ENCODE data around the gene FAM111A. TPM values are rescaled to one million over a fixed set of nuclear protein-coding genes. Genes with fewer than 3 reads are reported as not detected.
A peak's percentile ranks its signal among the peaks of the same experiment; 100 is the strongest.

The FAM111A gene
- total and polyA plus RNA-seq, 10 of the 15 experiments (the other 5 are each of a cell fraction or from before 2014, with no cell fraction given), result 26.6 to 95.0 (median 67.5) TPM

GRCh38 chr11:59172345-59173079 is 29.9 kb downstream of the FAM111A start (continued):
- no peak for TF ChIP-seq USF2 (IDR thresholded peaks at IDR 0.05; ENCODE audit: borderline replicate concordance, low read depth, low read length)
- TF ChIP-seq IRF4 (IDR thresholded peaks at IDR 0.05; ENCODE audit: low read depth, low read length), result 0 out of 2 replicates have a peak, but pooled peaks have one; percentile 52
- no peak for TF ChIP-seq CEBPZ (IDR thresholded peaks at IDR 0.05; ENCODE audit: low read depth, low read length)
- TF ChIP-seq STAT1 (conservative IDR thresholded peaks at IDR 0.05), result no peak
- TF ChIP-seq LARP7 (IDR thresholded peaks at IDR 0.05), result peak; percentile 43
- TF ChIP-seq E4F1 (IDR thresholded peaks at IDR 0.05; ENCODE audit: borderline replicate concordance, partially characterized antibody), result no peak
- TF ChIP-seq RAD51 (IDR thresholded peaks at IDR 0.05), result no peak
- TF ChIP-seq CUX1 (IDR thresholded peaks at IDR 0.05; ENCODE audit: insufficient replicate concordance, low read depth, low read length), result no peak
- peak; percentile 26; the same call in 1 of the 2 replicates for TF ChIP-seq YY1 (IDR thresholded peaks at IDR 0.05; ENCODE audit: low read depth, low read length)
- TF ChIP-seq JUND (IDR thresholded peaks at IDR 0.05; ENCODE audit: low read depth, low read length), result no peak
- peak; percentile 96 for TF ChIP-seq POU2F2 (IDR thresholded peaks at IDR 0.05; ENCODE audit: borderline replicate concordance, low read depth, low read length)
- peak; percentile 85 for TF ChIP-seq PAX5 (IDR thresholded peaks at IDR 0.05; ENCODE audit: borderline replicate concordance, low read depth, low read length)
- no peak for TF ChIP-seq NR2C2 (IDR thresholded peaks at IDR 0.05; ENCODE audit: borderline replicate concordance, control insufficient read depth, insufficient read length, low read depth)
- TF ChIP-seq NFYA (IDR thresholded peaks at IDR 0.05; ENCODE audit: borderline replicate concordance, low read depth, low read length), result no peak
- no peak for TF ChIP-seq ZBTB33 (IDR thresholded peaks at IDR 0.05)

Data from GM12878 (cell line).